Measurements from ENCODE around the gene FRAT2. TPM values are rescaled to one million over a fixed set of nuclear protein-coding genes. Genes with fewer than 3 reads are reported as not detected.
"Not testable (repeated sequence)": the region's sequence is repeated elsewhere in the genome, so short reads cannot be mapped to it uniquely, and the experiment has no call there.

Gene FRAT2
- total RNA-seq, 1 donor from 2014 or later: 8.6 TPM

GRCh38 chr10:97292097-97292861, 42.2 kb downstream of the FRAT2 start, which contains the start of gene ARHGAP19:
Gene ARHGAP19 (minus strand): TSS chr10:97292637. CDS start chr10:97292627, 10 bp downstream.
- TF ChIP-seq, protein P1, sequence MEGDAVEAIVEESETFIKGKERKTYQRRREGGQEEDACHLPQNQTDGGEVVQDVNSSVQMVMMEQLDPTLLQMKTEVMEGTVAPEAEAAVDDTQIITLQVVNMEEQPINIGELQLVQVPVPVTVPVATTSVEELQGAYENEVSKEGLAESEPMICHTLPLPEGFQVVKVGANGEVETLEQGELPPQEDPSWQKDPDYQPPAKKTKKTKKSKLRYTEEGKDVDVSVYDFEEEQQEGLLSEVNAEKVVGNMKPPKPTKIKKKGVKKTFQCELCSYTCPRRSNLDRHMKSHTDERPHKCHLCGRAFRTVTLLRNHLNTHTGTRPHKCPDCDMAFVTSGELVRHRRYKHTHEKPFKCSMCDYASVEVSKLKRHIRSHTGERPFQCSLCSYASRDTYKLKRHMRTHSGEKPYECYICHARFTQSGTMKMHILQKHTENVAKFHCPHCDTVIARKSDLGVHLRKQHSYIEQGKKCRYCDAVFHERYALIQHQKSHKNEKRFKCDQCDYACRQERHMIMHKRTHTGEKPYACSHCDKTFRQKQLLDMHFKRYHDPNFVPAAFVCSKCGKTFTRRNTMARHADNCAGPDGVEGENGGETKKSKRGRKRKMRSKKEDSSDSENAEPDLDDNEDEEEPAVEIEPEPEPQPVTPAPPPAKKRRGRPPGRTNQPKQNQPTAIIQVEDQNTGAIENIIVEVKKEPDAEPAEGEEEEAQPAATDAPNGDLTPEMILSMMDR (conservative IDR thresholded peaks at IDR 0.05): peak; percentile 42
- Mint-ChIP-seq H3K4me1 (peaks cover 18% of the 10 kb centered on the region), H3K9me3 (no peaks in the 10 kb centered on the region), H3K4me3 (peak within 1 kb of the TSS; percentile 90), H3K27me3 (ENCODE audit: low read depth) (no peaks in the 10 kb centered on the region), H3K27ac (ENCODE audit: unreplicated experiment) (peak within 1 kb of the TSS; percentile 96), H3K36me3 (ENCODE audit: low read depth) (no peaks in the 10 kb centered on the region)
- peak; percentile 85 for DNase-seq (ENCODE audit: low read depth, low spot score)

GRCh38 chr10:97291357-97292096, 43.0 kb downstream of the FRAT2 start:
- Mint-ChIP-seq H3K27me3 (ENCODE audit: low read depth) (no peaks in the 10 kb centered on the region), H3K4me1 (peaks cover 18% of the 10 kb centered on the region), H3K36me3 (ENCODE audit: low read depth) (no peaks in the 10 kb centered on the region), H3K4me3 (peak overlapping the region; percentile 90), H3K9me3 (no peaks in the 10 kb centered on the region), H3K27ac (ENCODE audit: unreplicated experiment) (peak overlapping the region; percentile 96)
- DNase-seq (ENCODE audit: low read depth, low spot score): no peak
- TF ChIP-seq, protein P1 (conservative IDR thresholded peaks at IDR 0.05): no peak

DNA sequence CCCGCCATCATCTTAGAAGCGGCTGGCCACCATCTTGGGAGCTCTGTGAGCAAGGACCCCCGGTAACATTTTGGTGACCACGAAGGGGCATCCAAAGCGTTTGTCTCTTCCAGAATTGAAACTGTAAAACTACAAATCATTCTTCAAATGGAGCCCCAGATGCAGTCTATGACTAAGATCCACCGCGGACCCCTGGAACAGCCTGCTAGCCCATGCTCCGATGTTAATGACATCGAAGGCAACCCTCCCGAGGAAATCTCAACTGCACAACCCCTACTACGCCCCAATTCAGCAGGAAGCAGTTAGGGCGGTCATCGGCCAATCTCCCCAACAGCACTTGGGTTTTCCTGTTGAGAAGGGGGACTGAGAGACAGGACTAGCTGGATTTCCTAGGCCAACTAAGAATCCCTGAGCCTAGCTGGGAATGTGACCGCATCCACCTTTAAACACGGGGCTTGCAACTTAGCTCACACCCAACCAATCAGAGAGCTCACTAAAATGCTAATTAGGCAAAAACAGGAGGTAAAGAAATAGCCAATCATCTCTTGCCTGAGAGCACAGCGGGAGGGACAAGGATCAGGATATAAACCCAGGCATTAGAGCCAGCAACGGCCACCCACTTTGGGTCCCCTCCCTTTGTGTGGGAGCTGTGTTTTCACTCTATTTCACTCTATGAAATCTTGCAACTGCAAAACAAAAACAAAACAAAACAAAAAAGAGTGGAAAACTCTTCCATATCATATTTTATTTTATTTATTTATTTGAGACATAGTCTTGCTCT, 43.8 kb downstream of the FRAT2 start:
- not testable (repeated sequence) for H3K9me3 Mint-ChIP-seq; DNase-seq (ENCODE audit: low read depth, low spot score); H3K27ac Mint-ChIP-seq (ENCODE audit: unreplicated experiment); H3K36me3 Mint-ChIP-seq (ENCODE audit: low read depth); H3K27me3 Mint-ChIP-seq (ENCODE audit: low read depth)
- Mint-ChIP-seq H3K4me1 (peaks cover 18% of the 10 kb centered on the region), H3K4me3 (peak overlapping the region; percentile 90)

DNA sequence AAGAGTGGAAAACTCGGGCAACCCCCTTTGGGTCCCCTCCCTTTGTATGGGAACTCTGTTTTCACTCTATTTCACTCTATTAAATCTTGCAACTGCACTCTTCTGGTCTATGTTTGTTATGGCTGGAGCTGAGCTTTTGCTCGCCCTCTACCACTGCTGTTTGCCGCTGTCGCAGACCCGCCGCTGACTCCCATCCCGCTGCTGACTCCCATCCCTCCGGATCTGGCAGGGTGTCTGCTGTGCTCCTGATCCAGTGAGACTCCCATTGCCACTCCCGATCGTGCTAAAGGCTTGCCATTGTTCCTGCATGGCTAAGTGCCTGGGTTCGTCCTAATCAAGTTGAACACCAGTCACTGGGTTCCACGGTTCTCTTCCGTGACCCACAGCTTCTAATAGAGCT, 44.5 kb downstream of the FRAT2 start:
- H3K27ac Mint-ChIP-seq (ENCODE audit: unreplicated experiment); DNase-seq (ENCODE audit: low read depth, low spot score); H3K36me3 Mint-ChIP-seq (ENCODE audit: low read depth); H3K9me3 Mint-ChIP-seq; H3K27me3 Mint-ChIP-seq (ENCODE audit: low read depth): not testable (repeated sequence)
- H3K4me1 Mint-ChIP-seq: peaks cover 18% of the 10 kb centered on the region
- H3K4me3 Mint-ChIP-seq: peak overlapping the region; percentile 74

Other genes with a start within 250 kb of the FRAT2 start
- 9.7 and 10.6 TPM in 2 replicates for gene SLIT1, start 148.8 kb downstream of the FRAT2 start, total RNA-seq
- gene ARHGAP19, start 42.1 kb downstream of the FRAT2 start, total RNA-seq: 30.3 and 32.1 TPM in 2 replicates
- gene FRAT1, start 15.5 kb downstream of the FRAT2 start, total RNA-seq: 1.6 and 2.2 TPM in 2 replicates
- gene RRP12, start 66.6 kb upstream of the FRAT2 start, total RNA-seq: 42.1 and 42.6 TPM in 2 replicates
- 313 and 337 TPM in 2 replicates for gene PGAM1, start 91.5 kb upstream of the FRAT2 start, total RNA-seq
- gene EXOSC1, start 111.3 kb upstream of the FRAT2 start, total RNA-seq: 40.3 and 41.8 TPM in 2 replicates
- gene ZDHHC16, start 111.4 kb upstream of the FRAT2 start, total RNA-seq: 58.1 and 58.2 TPM in 2 replicates
- 86.4 and 88.7 TPM in 2 replicates for gene MMS19, start 163.7 kb upstream of the FRAT2 start, total RNA-seq
- gene UBTD1, start 164.2 kb upstream of the FRAT2 start, total RNA-seq: 6.5 and 8.7 TPM in 2 replicates
- not detected in 2 replicates for gene ANKRD2, start 238.1 kb upstream of the FRAT2 start, total RNA-seq
- gene HOGA1, start 249.7 kb upstream of the FRAT2 start, total RNA-seq: 0.23 and 0.36 TPM in 2 replicates

Data from neural crest cell (in vitro differentiated cells).